ENCODE results near the gene TLR9.
A peak's percentile ranks its signal among the peaks of the same experiment; 100 is the strongest.
"Not testable (repeated sequence)": the region's sequence is repeated elsewhere in the genome, so short reads cannot be mapped to it uniquely, and the experiment has no call there.

Gene TLR9

GRCh38 chr3:52184690-52185089, 40.8 kb downstream of the TLR9 start:
- no peak for TF ChIP-seq CTCF (IDR thresholded peaks at IDR 0.05; ENCODE audit: low read depth, low read length)
- TF ChIP-seq MYC (IDR thresholded peaks at IDR 0.05; ENCODE audit: low read depth, low read length) = no peak
- TF ChIP-seq MAX (IDR thresholded peaks at IDR 0.05; ENCODE audit: low read depth, low read length) = no peak
- TF ChIP-seq POLR2A (IDR thresholded peaks at IDR 0.05; ENCODE audit: extremely low read depth, insufficient read length) = no peak
- DNase-seq (ENCODE audit: low read depth) = no peak
- no peak overlapping the region for H3K4me3 ChIP-seq (ENCODE audit: low read depth, low read length)

- no peak for TF ChIP-seq CTCF (IDR thresholded peaks at IDR 0.05; ENCODE audit: low read depth, low read length)
- TF ChIP-seq POLR2A (IDR thresholded peaks at IDR 0.05; ENCODE audit: extremely low read depth, insufficient read length) = no peak
- TF ChIP-seq MAX (IDR thresholded peaks at IDR 0.05; ENCODE audit: low read depth, low read length) = no peak
- TF ChIP-seq MYC (IDR thresholded peaks at IDR 0.05; ENCODE audit: low read depth, low read length) = no peak
- peak; percentile 26 for DNase-seq (ENCODE audit: low read depth)
- H3K4me3 ChIP-seq (ENCODE audit: low read depth, low read length) = no peak overlapping the region
These were observed 41.5 kb downstream of the TLR9 start for GRCh38 chr3:52183786-52184445.

- no peak for DNase-seq (ENCODE audit: low read depth)
- H3K4me3 ChIP-seq (ENCODE audit: low read depth, low read length) = no peak overlapping the region
- TF ChIP-seq MAX (IDR thresholded peaks at IDR 0.05; ENCODE audit: low read depth, low read length) = no peak
These were observed 42.8 kb downstream of the TLR9 start for GRCh38 chr3:52182691-52183090.

GRCh38 chr3:52182196-52182595, 43.2 kb downstream of the TLR9 start:
- TF ChIP-seq MAX (IDR thresholded peaks at IDR 0.05; ENCODE audit: low read depth, low read length) (no peak), POLR2A (IDR thresholded peaks at IDR 0.05; ENCODE audit: extremely low read depth, insufficient read length) (no peak), MYC (IDR thresholded peaks at IDR 0.05; ENCODE audit: low read depth, low read length) (no peak), CTCF (IDR thresholded peaks at IDR 0.05; ENCODE audit: low read depth, low read length) (no peak)
- no peak for DNase-seq (ENCODE audit: low read depth)
- H3K4me3 ChIP-seq (ENCODE audit: low read depth, low read length) = no peak overlapping the region

GRCh38 chr3:52181543-52181942, 43.9 kb downstream of the TLR9 start:
- H3K4me3 ChIP-seq (ENCODE audit: low read depth, low read length) = no peak overlapping the region
- TF ChIP-seq POLR2A (IDR thresholded peaks at IDR 0.05; ENCODE audit: extremely low read depth, insufficient read length) (no peak), MYC (IDR thresholded peaks at IDR 0.05; ENCODE audit: low read depth, low read length) (no peak), CTCF (IDR thresholded peaks at IDR 0.05; ENCODE audit: low read depth, low read length) (no peak), MAX (IDR thresholded peaks at IDR 0.05; ENCODE audit: low read depth, low read length) (no peak)

GRCh38 chr3:52178537-52178936, 46.9 kb downstream of the TLR9 start:
- H3K4me3 ChIP-seq (ENCODE audit: low read depth, low read length) = no peak overlapping the region
- TF ChIP-seq MYC (IDR thresholded peaks at IDR 0.05; ENCODE audit: low read depth, low read length) = no peak
- no peak for TF ChIP-seq MAX (IDR thresholded peaks at IDR 0.05; ENCODE audit: low read depth, low read length)
- no peak for TF ChIP-seq POLR2A (IDR thresholded peaks at IDR 0.05; ENCODE audit: extremely low read depth, insufficient read length)
- no peak for TF ChIP-seq CTCF (IDR thresholded peaks at IDR 0.05; ENCODE audit: low read depth, low read length)
- DNase-seq (ENCODE audit: low read depth) = no peak

More at GRCh38 chr3:52181543-52181942, 43.9 kb downstream of the TLR9 start:
- DNase-seq (ENCODE audit: low read depth) = no peak

- DNase-seq (ENCODE audit: low read depth) = peak; percentile 65
- not testable (repeated sequence) for H3K4me3 ChIP-seq (ENCODE audit: low read depth, low read length)
These were observed 47.3 kb downstream of the TLR9 start for GRCh38 chr3:52178126-52178525.
